Ovary (tissue), 9 donors: Measurements from ENCODE around the gene CYYR1. TPM values are rescaled to one million over a fixed set of nuclear protein-coding genes. Genes with fewer than 3 reads are reported as not detected.

Experiments
- DNase-seq, 5 donors: peaks; one replicate each; pipeline ENCODE4 v3.0.0-alpha.2; 2019 to 2020
- H3K27ac ChIP-seq, 2 donors: fragments of 200-600 bp; one replicate each; pipeline versions ENCODE4 v1.5.1 to v1.8.0; 2019 to 2022
- H3K27me3 ChIP-seq: fragments of 200-600 bp; one replicate; pipeline ENCODE4 v1.8.0; 2022
- H3K36me3 ChIP-seq: fragments of 200-600 bp; sonication (generic); one replicate; pipeline ENCODE4 v1.5.1; 2019
- H3K4me1 ChIP-seq: one replicate; pipeline ENCODE4 v1.8.1; 2013; ENCODE audit warnings: mild to moderate bottlenecking, moderate library complexity; ENCODE audit not compliant: insufficient read depth
- H3K4me3 ChIP-seq: fragments of 200-600 bp; sonication (generic); one replicate; pipeline ENCODE4 v1.5.1; 2017
- H3K9me3 ChIP-seq, 2 donors: fragments of 200-600 bp in 1 of 2; sonication (generic) in 1 of 2; one replicate each; pipeline versions ENCODE4 v1.5.1 to v1.8.1; 2013 to 2019; ENCODE audit warnings: mild to moderate bottlenecking in 1 of 2, moderate library complexity in 1 of 2
- EP300 ChIP-seq: sonication (generic); formaldehyde crosslinking; IDR thresholded peaks from one replicate; pipeline ENCODE4 v1.6.1; 2017; ENCODE audit warnings: antibody characterized with exemption
- POLR2A ChIP-seq: fragments of 450-650 bp; IDR thresholded peaks from one replicate; pipeline ENCODE4 v1.6.1; 2017; ENCODE audit warnings: antibody characterized with exemption, mild to moderate bottlenecking, moderate library complexity
- WGBS, 3 donors: extraction: QIAGEN DNeasy Blood & Tissue Kit in 1 of 3; methylation state at CpG; one replicate each; pipeline versions ENCODE4 v1.1.5 to v1.1.7; 2013 to 2017; 5-methylcytosine and 5-hydroxymethylcytosine counted together
- intact Hi-C, 4 donors: fragments of 100-400 bp; cut with DNase I; formaldehyde crosslinking; loops; one replicate each; pipeline versions ENCODE4 v1.11.0 to v1.15.1; 2022 to 2023
- polyA plus RNA-seq, 2 donors: library from polyadenylated mRNA; stranded (reverse); fragments of 200-250 nt in 1 of 2; fragments of 350-450 nt in 1 of 2; fragmentation: Illumina TruSeq in 1 of 2; extraction: RNeasy Lipid Tissue Mini Kit (QIAGEN cat#74804) in 1 of 2; gene quantifications; one replicate each; pipeline ENCODE4 v1.2.3, GENCODE V29; 2013 to 2014
- total RNA-seq, 7 donors: library from RNA; depleted of rRNA in 2 of 7; stranded (reverse); fragments of >200 nt in 2 of 7; fragmentation: NEBNext Ultra II Directional in 3 of 7; extraction: Animal tissue kit (Norgen Biotek cat#: 25700) in 3 of 7; gene quantifications; one replicate each; pipeline versions ENCODE4 v1.1.0 to v1.2.4, GENCODE V29; 2016 to 2023
- TF ChIP-seq, protein P1 (sequence below), 3 donors: fragments of 450-650 bp in 2 of 3; fragments of 200-600 bp in 1 of 3; IDR thresholded peaks; one replicate each; pipeline versions ENCODE4 v1.5.1 to v1.8.0; 2016 to 2022; ENCODE audit warnings: antibody characterized with exemption in 3 of 3, mild to moderate bottlenecking in 1 of 3
- donor health status: DM: no; HTN: no; CAD: no; lungs with moderate emphysema.
- donor health status: DM: no; HTN: no; CAD: no.
- donor health status: Bipolar disorder and iron deficiency.
- donor health status: DM: yes; HTN: yes; CAD: no.
- donor health status: DM: no; HTN: no; CAD: no.
- donor health status: DM: yes; HTN: yes; CAD: no.

Gene CYYR1
- total and polyA plus RNA-seq, 9 donors = 2.4 to 23.4 (median 8.3) TPM

GRCh38 chr21:26563856-26564503 lies 9.1 kb downstream of the CYYR1 start:
- H3K9me3 ChIP-seq = no peaks in the 10 kb centered on the region
- no peak for DNase-seq
- intact Hi-C loops = no loop called here
- no peak overlapping the region for H3K4me3 ChIP-seq
- no peaks in the 10 kb centered on the region for H3K4me1 ChIP-seq
- 55 to 61% (median 58%) methylated on average over 5 of the region's 5 CpGs for WGBS, 3 donors
- H3K36me3 ChIP-seq = no peaks in the 10 kb centered on the region
- no peaks in the 10 kb centered on the region for H3K27me3 ChIP-seq
- TF ChIP-seq POLR2A (no peak), EP300 (no peak)
- TF ChIP-seq, protein P1, sequence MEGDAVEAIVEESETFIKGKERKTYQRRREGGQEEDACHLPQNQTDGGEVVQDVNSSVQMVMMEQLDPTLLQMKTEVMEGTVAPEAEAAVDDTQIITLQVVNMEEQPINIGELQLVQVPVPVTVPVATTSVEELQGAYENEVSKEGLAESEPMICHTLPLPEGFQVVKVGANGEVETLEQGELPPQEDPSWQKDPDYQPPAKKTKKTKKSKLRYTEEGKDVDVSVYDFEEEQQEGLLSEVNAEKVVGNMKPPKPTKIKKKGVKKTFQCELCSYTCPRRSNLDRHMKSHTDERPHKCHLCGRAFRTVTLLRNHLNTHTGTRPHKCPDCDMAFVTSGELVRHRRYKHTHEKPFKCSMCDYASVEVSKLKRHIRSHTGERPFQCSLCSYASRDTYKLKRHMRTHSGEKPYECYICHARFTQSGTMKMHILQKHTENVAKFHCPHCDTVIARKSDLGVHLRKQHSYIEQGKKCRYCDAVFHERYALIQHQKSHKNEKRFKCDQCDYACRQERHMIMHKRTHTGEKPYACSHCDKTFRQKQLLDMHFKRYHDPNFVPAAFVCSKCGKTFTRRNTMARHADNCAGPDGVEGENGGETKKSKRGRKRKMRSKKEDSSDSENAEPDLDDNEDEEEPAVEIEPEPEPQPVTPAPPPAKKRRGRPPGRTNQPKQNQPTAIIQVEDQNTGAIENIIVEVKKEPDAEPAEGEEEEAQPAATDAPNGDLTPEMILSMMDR (IDR thresholded peaks at IDR 0.05) = no peak
- H3K27ac ChIP-seq = no peak overlapping the region

DNA sequence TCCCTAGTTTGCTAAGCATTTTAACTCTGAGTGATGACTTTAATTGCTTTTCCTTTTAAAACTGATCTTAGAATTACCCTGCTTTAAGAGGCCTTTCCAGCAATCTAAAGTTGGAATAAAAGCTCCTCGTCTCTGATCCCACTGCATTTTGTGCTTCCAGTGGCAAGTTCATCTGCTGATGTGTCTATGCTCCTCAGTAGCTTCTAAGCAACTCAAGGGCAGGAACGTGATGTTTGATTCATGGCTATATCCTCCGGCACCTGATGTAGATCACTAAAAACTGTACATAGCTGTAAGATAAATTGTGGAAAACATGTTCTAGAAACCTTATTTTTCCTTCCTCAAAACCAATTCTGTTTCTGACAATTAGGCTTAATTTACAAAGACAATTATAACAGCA lies 12.5 kb downstream of the CYYR1 start:
- H3K27me3 ChIP-seq = no peaks in the 10 kb centered on the region
- intact Hi-C loops = no loop called here
- no peak overlapping the region for H3K27ac ChIP-seq
- TF ChIP-seq POLR2A (no peak), EP300 (no peak)
- TF ChIP-seq, protein P1 (IDR thresholded peaks at IDR 0.05) = no peak
- 62 to 86% (median 66%) methylated on average over 3 of the region's 3 CpGs for WGBS, 3 donors
- no peak for DNase-seq
- no peak overlapping the region for H3K4me3 ChIP-seq
- no peaks in the 10 kb centered on the region for H3K4me1 ChIP-seq
- no peaks in the 10 kb centered on the region for H3K36me3 ChIP-seq
- H3K9me3 ChIP-seq = no peaks in the 10 kb centered on the region

- Histone ChIP-seq H3K4me3 (no peak overlapping the region), H3K36me3 (no peaks in the 10 kb centered on the region), H3K4me1 (no peaks in the 10 kb centered on the region), H3K27ac (no peak overlapping the region), H3K27me3 (no peaks in the 10 kb centered on the region), H3K9me3 (no peaks in the 10 kb centered on the region)
- TF ChIP-seq, protein P1 (IDR thresholded peaks at IDR 0.05) = no peak
- TF ChIP-seq POLR2A = no peak
- no peak for TF ChIP-seq EP300
- WGBS, 3 donors = 77 to 90% (median 83%) methylated on average over 5 of the region's 5 CpGs
- intact Hi-C loops = no loop called here
- DNase-seq = no peak
These were observed 14.0 kb downstream of the CYYR1 start for GRCh38 chr21:26559099-26559498.

DNA sequence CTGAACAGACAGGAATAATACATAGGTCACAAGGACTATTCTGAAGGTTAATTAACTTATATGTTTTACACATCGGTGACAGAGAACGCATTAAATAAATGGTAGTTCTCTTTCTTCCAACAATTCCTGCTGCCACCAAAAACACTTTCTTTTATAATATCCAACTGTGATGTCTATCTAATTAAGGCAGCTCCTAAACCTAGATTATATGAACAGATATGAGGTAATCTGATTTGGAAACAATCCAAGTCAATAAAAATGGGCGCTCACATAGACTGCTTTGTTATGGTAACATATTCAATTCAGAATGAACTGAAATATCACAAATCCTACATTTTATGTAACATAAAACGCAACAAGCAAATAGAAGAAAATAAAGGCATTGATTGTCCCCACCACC lies 16.0 kb downstream of the CYYR1 start:
- DNase-seq = no peak
- no peaks in the 10 kb centered on the region for H3K4me1 ChIP-seq
- no peak for TF ChIP-seq EP300
- TF ChIP-seq POLR2A = no peak
- TF ChIP-seq, protein P1 (IDR thresholded peaks at IDR 0.05) = no peak
- H3K4me3 ChIP-seq = no peak overlapping the region
- H3K27me3 ChIP-seq = no peaks in the 10 kb centered on the region
- no peaks in the 10 kb centered on the region for H3K36me3 ChIP-seq
- intact Hi-C loops = no loop called here
- H3K9me3 ChIP-seq = no peaks in the 10 kb centered on the region
- WGBS, 3 donors = 90 to 92% (median 92%) methylated on average over 4 of the region's 4 CpGs
- H3K27ac ChIP-seq = no peak overlapping the region
